Fibroblast of mammary gland (primary cell): ENCODE results near the gene MLPH.
A peak's percentile ranks its signal among the peaks of the same experiment; 100 is the strongest.

Source experiments
- DNase-seq: peaks from one replicate; pipeline ENCODE4 v3.0.0-alpha.2; 2010; ENCODE audit warnings: low read depth
- H3K4me3 ChIP-seq: 2 replicates; pipeline ENCODE4 v1.5.1; 2011; ENCODE audit warnings: low read depth, mild to moderate bottlenecking, low read length, moderate library complexity; ENCODE audit not compliant: control insufficient read depth
- CTCF ChIP-seq: conservative IDR thresholded peaks from 2 replicates; pipeline ENCODE4 v1.5.1; 2011; ENCODE audit warnings: low read depth, low read length, inconsistent platforms; ENCODE audit not compliant: control insufficient read depth, insufficient read depth

Gene MLPH

GRCh38 chr2:237601453-237602116 lies 114.5 kb downstream of the MLPH start:
- no peak for DNase-seq
- no peak overlapping the region for H3K4me3 ChIP-seq
- no peak for TF ChIP-seq CTCF

GRCh38 chr2:237602409-237602808 lies 115.4 kb downstream of the MLPH start:
- DNase-seq, result no peak
- TF ChIP-seq CTCF, result no peak
- no peak overlapping the region for H3K4me3 ChIP-seq

GRCh38 chr2:237603049-237603717 lies 116.1 kb downstream of the MLPH start:
- DNase-seq, result no peak
- no peak overlapping the region for H3K4me3 ChIP-seq
- TF ChIP-seq CTCF, result no peak

GRCh38 chr2:237603718-237604362 lies 116.8 kb downstream of the MLPH start:
- no peak for TF ChIP-seq CTCF
- DNase-seq, result peak; percentile 65
- no peak overlapping the region for H3K4me3 ChIP-seq

GRCh38 chr2:237604391-237604790 lies 117.3 kb downstream of the MLPH start:
- DNase-seq, result no peak
- no peak for TF ChIP-seq CTCF
- H3K4me3 ChIP-seq, result no peak overlapping the region
